Measurements from ENCODE around the gene SSUH2. TPM values are rescaled to one million over a fixed set of nuclear protein-coding genes. Genes with fewer than 3 reads are reported as not detected.
A peak's percentile ranks its signal among the peaks of the same experiment; 100 is the strongest.

The SSUH2 gene
- total RNA-seq, 2 experiments from 2014 or later, result 0.12 to 0.20 TPM

GRCh38 chr3:8637348-8637747 lies 7.2 kb downstream of the SSUH2 start:
- Mint-ChIP-seq H3K4me1 (no peaks in the 10 kb centered on the region), H3K27ac (no peak overlapping the region), H3K9me3 (peaks cover 3% of the 10 kb centered on the region), H3K27me3 (peaks cover 4% of the 10 kb centered on the region), H3K4me3 (no peak overlapping the region), H3K36me3 (no peaks in the 10 kb centered on the region)
- DNase-seq, result no peak

- Mint-ChIP-seq H3K27me3 (peaks cover 9% of the 10 kb centered on the region), H3K27ac (no peak overlapping the region), H3K36me3 (no peaks in the 10 kb centered on the region), H3K4me3 (no peak overlapping the region), H3K4me1 (no peaks in the 10 kb centered on the region), H3K9me3 (peaks cover 3% of the 10 kb centered on the region)
- DNase-seq, result no peak
These were observed 9.0 kb downstream of the SSUH2 start for GRCh38 chr3:8635631-8636030.

GRCh38 chr3:8635125-8635524 lies 9.5 kb downstream of the SSUH2 start:
- H3K36me3 Mint-ChIP-seq, result no peaks in the 10 kb centered on the region
- H3K4me3 Mint-ChIP-seq, result no peak overlapping the region
- H3K27me3 Mint-ChIP-seq, result peaks cover 5% of the 10 kb centered on the region
- no peak for DNase-seq
- no peak overlapping the region for H3K27ac Mint-ChIP-seq
- H3K9me3 Mint-ChIP-seq, result peaks cover 3% of the 10 kb centered on the region
- H3K4me1 Mint-ChIP-seq, result no peaks in the 10 kb centered on the region

- no peak for DNase-seq
- Mint-ChIP-seq H3K9me3 (peaks cover 3% of the 10 kb centered on the region), H3K27me3 (peaks cover 5% of the 10 kb centered on the region), H3K4me3 (no peak overlapping the region), H3K36me3 (no peaks in the 10 kb centered on the region), H3K4me1 (peaks cover 7% of the 10 kb centered on the region), H3K27ac (no peak overlapping the region)
These were observed 12.0 kb downstream of the SSUH2 start for GRCh38 chr3:8632402-8633237.

- peaks cover 2% of the 10 kb centered on the region for H3K9me3 Mint-ChIP-seq
- H3K4me3 Mint-ChIP-seq, result no peak overlapping the region
- H3K27ac Mint-ChIP-seq, result no peak overlapping the region
- H3K27me3 Mint-ChIP-seq, result peaks cover 5% of the 10 kb centered on the region
- peaks cover 9% of the 10 kb centered on the region for H3K4me1 Mint-ChIP-seq
- H3K36me3 Mint-ChIP-seq, result no peaks in the 10 kb centered on the region
- DNase-seq, result no peak
These were observed 12.9 kb downstream of the SSUH2 start for GRCh38 chr3:8631661-8632060.

GRCh38 chr3:8629151-8630021 lies 15.2 kb downstream of the SSUH2 start:
- no peaks in the 10 kb centered on the region for H3K36me3 Mint-ChIP-seq
- DNase-seq, result peak; percentile 56
- H3K9me3 Mint-ChIP-seq, result no peaks in the 10 kb centered on the region
- peaks cover 5% of the 10 kb centered on the region for H3K27me3 Mint-ChIP-seq
- peaks cover 9% of the 10 kb centered on the region for H3K4me1 Mint-ChIP-seq
- H3K27ac Mint-ChIP-seq, result no peak overlapping the region
- no peak overlapping the region for H3K4me3 Mint-ChIP-seq

- Mint-ChIP-seq H3K9me3 (no peaks in the 10 kb centered on the region), H3K36me3 (no peaks in the 10 kb centered on the region), H3K4me1 (peaks cover 9% of the 10 kb centered on the region), H3K27ac (no peak overlapping the region), H3K27me3 (peaks cover 11% of the 10 kb centered on the region), H3K4me3 (no peak overlapping the region)
- no peak for DNase-seq
These were observed 16.6 kb downstream of the SSUH2 start for GRCh38 chr3:8627949-8628348.

GRCh38 chr3:8627201-8627940 lies 17.2 kb downstream of the SSUH2 start:
- Mint-ChIP-seq H3K4me1 (peaks cover 9% of the 10 kb centered on the region), H3K27me3 (peaks cover 17% of the 10 kb centered on the region), H3K4me3 (no peak overlapping the region), H3K27ac (no peak overlapping the region), H3K36me3 (no peaks in the 10 kb centered on the region), H3K9me3 (no peaks in the 10 kb centered on the region)
- DNase-seq, result no peak

GRCh38 chr3:8625991-8626390 lies 18.6 kb downstream of the SSUH2 start:
- no peaks in the 10 kb centered on the region for H3K36me3 Mint-ChIP-seq
- H3K27ac Mint-ChIP-seq, result no peak overlapping the region
- peaks cover 12% of the 10 kb centered on the region for H3K27me3 Mint-ChIP-seq
- H3K4me1 Mint-ChIP-seq, result peaks cover 9% of the 10 kb centered on the region
- DNase-seq, result no peak
- H3K4me3 Mint-ChIP-seq, result no peak overlapping the region
- H3K9me3 Mint-ChIP-seq, result no peaks in the 10 kb centered on the region

GRCh38 chr3:8624612-8625011 lies 20.0 kb downstream of the SSUH2 start:
- no peak for DNase-seq
- Mint-ChIP-seq H3K9me3 (no peaks in the 10 kb centered on the region), H3K4me1 (peaks cover 9% of the 10 kb centered on the region), H3K36me3 (no peaks in the 10 kb centered on the region), H3K4me3 (no peak overlapping the region), H3K27me3 (peaks cover 12% of the 10 kb centered on the region), H3K27ac (no peak overlapping the region)

- no peak overlapping the region for H3K4me3 Mint-ChIP-seq
- no peak overlapping the region for H3K27ac Mint-ChIP-seq
- peaks cover 3% of the 10 kb centered on the region for H3K4me1 Mint-ChIP-seq
- no peak for DNase-seq
- H3K36me3 Mint-ChIP-seq, result no peaks in the 10 kb centered on the region
- no peaks in the 10 kb centered on the region for H3K9me3 Mint-ChIP-seq
- peaks cover 12% of the 10 kb centered on the region for H3K27me3 Mint-ChIP-seq
These were observed 20.9 kb downstream of the SSUH2 start for GRCh38 chr3:8623741-8624140.

- peaks cover 12% of the 10 kb centered on the region for H3K27me3 Mint-ChIP-seq
These were observed 21.5 kb downstream of the SSUH2 start for GRCh38 chr3:8622873-8623691.

GRCh38 chr3:8621872-8622271 lies 22.7 kb downstream of the SSUH2 start:
- H3K4me3 Mint-ChIP-seq, result no peak overlapping the region
- H3K27me3 Mint-ChIP-seq, result peaks cover 12% of the 10 kb centered on the region

More at GRCh38 chr3:8622873-8623691, 21.5 kb downstream of the SSUH2 start:
- H3K36me3 Mint-ChIP-seq, result no peaks in the 10 kb centered on the region
- H3K4me3 Mint-ChIP-seq, result no peak overlapping the region
- H3K27ac Mint-ChIP-seq, result no peak overlapping the region
- H3K9me3 Mint-ChIP-seq, result no peaks in the 10 kb centered on the region
- peak; percentile 45 for DNase-seq
- H3K4me1 Mint-ChIP-seq, result peaks cover 3% of the 10 kb centered on the region

GRCh38 chr3:8621141-8621540 lies 23.5 kb downstream of the SSUH2 start:
- Mint-ChIP-seq H3K27ac (no peak overlapping the region), H3K27me3 (peaks cover 12% of the 10 kb centered on the region), H3K4me1 (no peaks in the 10 kb centered on the region), H3K36me3 (no peaks in the 10 kb centered on the region), H3K9me3 (no peaks in the 10 kb centered on the region), H3K4me3 (no peak overlapping the region)
- no peak for DNase-seq

More at GRCh38 chr3:8621872-8622271, 22.7 kb downstream of the SSUH2 start:
- H3K9me3 Mint-ChIP-seq, result no peaks in the 10 kb centered on the region
- H3K4me1 Mint-ChIP-seq, result no peaks in the 10 kb centered on the region
- H3K27ac Mint-ChIP-seq, result no peak overlapping the region
- H3K36me3 Mint-ChIP-seq, result no peaks in the 10 kb centered on the region
- DNase-seq, result no peak
